CD1c-positive myeloid dendritic cell (primary cell): ENCODE results near the gene SLC5A5.

ENCODE experiments used
- DNase-seq: peaks from one replicate; pipeline ENCODE4 v3.0.0-alpha.2; 2016; ENCODE audit errors: extremely low spot score

Gene SLC5A5

GRCh38 chr19:17847538-17848366, 24.0 kb upstream of the SLC5A5 start, which contains the start of gene JAK3:
Gene JAK3 (minus strand): TSS chr19:17847982. CDS start chr19:17844417, 3,565 bp downstream.
- DNase-seq = peak; percentile 61

- DNase-seq = no peak
Observed at GRCh38 chr19:17848595-17849292, 23.0 kb upstream of the SLC5A5 start.

GRCh38 chr19:17854061-17854460, 17.7 kb upstream of the SLC5A5 start:
- no peak for DNase-seq

- peak; percentile 89 for DNase-seq
Observed at GRCh38 chr19:17855280-17856152, 16.2 kb upstream of the SLC5A5 start.

DNA sequence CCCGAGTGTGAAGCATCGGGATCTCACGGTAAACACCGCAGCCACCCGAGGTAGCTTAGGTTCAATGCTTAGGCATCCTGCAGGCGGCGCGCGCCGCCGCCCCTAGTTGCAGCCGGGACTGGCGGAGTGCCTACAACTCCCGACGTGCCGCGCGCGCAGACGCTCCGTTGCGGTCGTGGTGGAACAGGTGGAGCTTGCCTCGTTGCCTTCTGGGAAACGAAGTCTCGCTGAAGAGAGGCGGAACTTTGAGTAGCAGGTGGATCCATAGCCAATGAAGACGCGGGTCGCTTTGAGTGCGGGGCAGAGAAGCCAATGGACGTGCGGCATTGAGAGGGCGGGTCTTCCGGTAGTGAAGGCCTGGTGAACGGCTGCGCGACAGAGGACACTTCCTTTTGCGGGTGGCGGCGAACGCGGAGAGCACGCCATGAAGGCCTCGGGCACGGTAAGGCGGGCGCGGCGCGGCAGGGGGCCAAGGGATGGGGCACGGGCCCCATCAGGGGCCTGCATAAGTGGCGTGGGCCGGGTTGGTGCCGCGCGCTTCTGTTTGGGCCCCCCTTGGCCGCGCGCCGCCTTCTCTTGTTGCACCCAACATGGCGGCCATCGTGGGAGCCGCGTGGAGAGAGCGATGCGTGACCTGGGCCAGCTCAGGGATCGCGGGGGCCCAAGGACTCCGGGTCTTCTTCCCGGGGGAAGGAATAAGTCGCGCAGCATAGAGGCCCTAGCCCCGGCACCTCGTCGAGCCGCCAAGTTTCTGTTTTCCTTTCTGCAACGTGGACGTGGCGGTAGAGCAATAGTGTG, 12.0 kb upstream of the SLC5A5 start, which contains the start of gene RPL18A:
TSS of gene RPL18A (plus strand) at position 378 of the 798 bp plus-strand sequence. CDS start at position 425, 47 bp downstream.
- peak; percentile 100 for DNase-seq

- peak; percentile 53 for DNase-seq
Observed at GRCh38 chr19:17860331-17860992, 11.3 kb upstream of the SLC5A5 start.

GRCh38 chr19:17860993-17861360, 10.8 kb upstream of the SLC5A5 start:
- DNase-seq = no peak

DNA sequence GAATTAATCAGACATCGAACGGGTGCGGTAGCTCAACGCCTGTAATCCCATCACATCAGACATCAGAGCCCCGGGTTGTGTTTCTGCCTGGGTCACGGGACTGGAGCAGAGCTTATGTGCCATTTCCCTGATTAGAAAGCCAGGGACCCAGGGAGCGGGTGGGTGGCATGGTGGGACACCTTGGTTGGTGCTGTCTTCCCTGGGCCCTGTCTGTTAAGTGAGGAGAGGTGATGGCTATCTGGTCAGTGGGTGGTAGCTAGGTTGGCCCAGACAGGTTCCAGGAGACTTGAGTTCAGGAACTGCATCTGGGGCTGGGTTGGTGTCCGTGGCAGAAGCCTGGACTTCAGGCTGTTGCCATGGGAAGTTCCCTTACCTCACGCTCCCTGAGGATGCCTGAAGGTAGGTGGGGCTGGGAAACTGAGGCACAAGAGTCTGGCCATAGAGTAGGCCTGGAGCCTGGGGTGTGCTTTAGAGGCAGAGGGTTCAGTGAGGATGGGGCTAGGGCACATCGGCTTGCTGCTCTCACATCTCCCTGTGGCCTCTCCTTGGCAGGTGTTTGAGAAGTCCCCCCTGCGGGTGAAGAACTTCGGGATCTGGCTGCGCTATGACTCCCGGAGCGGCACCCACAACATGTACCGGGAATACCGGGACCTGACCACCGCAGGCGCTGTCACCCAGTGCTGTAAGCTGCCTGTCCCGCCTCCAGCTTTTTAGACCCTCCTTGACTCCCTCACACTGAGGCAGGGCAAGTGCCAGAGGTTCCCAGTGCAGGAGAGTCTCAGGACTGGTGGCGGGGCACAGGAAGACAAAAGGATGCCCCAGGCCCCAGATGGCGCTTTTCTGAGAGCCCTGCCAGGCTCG, 10.0 kb upstream of the SLC5A5 start:
- DNase-seq = no peak

DNA sequence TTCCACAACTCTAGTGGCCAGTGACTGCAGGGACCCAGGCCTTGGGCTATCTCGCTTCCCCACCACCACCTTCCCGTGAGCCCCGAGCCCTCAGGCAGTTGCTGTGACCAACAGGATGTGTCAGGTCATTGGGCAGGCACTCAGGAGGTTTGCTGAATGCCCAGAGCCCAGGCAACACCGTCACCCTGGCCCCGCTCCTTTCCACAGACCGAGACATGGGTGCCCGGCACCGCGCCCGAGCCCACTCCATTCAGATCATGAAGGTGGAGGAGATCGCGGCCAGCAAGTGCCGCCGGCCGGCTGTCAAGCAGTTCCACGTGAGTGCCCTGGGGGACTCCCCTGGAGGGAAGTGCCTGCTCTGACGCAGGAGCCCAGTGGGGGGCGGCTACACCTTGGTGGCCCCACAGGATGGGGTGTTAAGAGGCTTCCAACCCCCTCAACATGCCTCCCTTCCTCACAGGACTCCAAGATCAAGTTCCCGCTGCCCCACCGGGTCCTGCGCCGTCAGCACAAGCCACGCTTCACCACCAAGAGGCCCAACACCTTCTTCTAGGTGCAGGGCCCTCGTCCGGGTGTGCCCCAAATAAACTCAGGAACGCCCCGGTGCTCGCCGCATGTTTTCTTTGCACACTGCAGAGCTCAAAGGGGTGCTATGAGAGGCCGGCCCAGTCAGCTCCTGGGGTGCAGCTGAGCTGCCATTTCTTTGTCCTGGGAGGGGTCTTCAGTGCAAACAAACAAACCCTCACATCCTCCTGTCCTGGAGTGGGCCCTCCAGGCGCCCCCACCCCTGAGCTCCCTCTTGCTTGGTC, 8.8 kb upstream of the SLC5A5 start:
- no peak for DNase-seq

DNA sequence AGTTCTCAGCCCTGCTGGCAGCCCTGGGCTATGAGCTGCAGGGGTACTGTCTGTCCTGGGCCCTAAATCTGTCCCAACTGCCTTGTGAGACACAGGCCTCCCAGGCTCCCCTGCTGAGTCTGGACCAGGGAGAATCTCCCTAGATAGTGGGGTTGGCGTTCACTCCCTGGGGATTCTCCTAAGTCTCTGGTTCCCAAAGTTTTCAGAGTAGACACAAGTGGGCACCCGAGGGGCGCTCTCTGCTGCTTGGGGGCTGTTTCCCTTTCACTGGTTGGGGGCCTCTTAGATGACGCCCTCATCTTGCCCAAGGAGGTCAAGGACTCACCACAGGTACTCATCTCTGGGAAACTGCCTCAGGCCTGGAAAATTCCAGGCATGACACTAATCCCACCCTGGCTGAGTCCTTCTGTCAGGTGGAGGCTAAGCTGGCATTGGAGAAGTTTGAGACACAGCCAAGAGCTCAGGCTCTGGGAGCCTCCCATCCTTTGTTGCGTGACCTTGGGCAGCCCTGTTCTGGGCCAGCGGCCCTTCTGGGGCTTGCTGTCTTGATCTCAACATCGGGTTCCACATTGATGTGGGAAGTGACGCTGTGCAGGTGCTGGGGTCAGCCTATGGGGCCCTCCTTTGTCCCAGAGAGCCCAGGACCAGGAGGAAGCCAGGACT, 8.1 kb upstream of the SLC5A5 start:
- no peak for DNase-seq

- no peak for DNase-seq
Observed at GRCh38 chr19:17865364-17866311, 6.1 kb upstream of the SLC5A5 start.

DNA sequence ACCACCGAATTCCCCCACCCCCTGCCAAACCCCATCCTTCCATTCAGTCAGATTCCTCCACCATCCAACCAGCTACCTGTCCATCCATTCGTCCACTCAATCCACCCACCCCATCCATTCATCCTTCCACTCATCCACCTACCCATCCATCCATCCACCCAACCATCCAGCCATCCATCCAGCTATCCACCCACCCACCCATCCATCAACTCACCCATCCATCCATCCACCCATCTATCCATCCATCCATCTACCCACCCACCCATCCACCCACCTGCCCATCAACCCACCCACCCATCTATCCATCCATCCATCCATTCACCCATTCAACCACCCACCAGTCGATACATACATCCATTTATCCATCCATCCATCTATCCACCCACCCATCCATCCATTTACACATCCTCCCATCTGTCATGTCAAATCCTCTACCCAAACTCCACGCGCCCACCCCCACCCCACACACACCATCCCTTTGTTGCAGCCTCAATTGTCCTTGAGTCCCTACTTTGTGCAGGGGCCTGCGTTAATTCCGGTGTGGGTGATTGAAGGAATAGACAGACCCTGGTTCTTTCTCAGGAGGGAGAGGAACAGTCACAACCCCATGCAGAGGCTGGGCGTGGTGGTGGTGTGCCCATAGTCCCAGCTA, 5.3 kb upstream of the SLC5A5 start:
- no peak for DNase-seq

- no peak for DNase-seq
Observed at GRCh38 chr19:17866964-17867486, 4.7 kb upstream of the SLC5A5 start.

DNA sequence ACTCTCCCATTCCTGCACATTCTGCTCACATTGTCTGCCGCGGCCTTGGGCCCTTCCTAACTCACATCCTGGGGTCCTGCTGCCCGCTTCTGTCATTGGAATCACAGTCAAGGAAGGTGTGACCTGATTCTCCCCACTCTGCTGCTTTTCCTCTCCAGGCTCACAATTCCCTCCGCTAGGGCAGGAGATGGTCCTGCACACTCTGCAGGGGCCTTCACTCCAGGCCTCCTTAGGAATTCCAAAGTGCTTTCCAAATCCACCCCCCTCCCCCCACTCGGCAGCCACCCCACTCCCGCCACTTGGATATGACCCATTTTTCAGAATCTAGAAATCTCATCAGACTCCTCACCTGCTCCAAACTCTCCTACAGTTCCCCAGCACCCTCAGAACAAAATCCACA, 3.1 kb upstream of the SLC5A5 start:
- no peak for DNase-seq

- no peak for DNase-seq
Observed at GRCh38 chr19:17869114-17869608, 2.6 kb upstream of the SLC5A5 start.
